Endothelial cell of umbilical vein (primary cell): ENCODE results near the gene TPM4. TPM values are rescaled to one million over a fixed set of nuclear protein-coding genes. Genes with fewer than 3 reads are reported as not detected.
"Not testable (repeated sequence)": the region's sequence is repeated elsewhere in the genome, so short reads cannot be mapped to it uniquely, and the experiment has no call there.

Experiments used
- BruUV-seq: library from RNA; stranded (reverse); fragments of 400-500 nt; replicated peaks from 2 replicates; lab custom pipeline; 2021; lab: Mats Ljungman, UMichigan
- CTCF ChIA-PET: fragments of 300-600, 350-600 bp; sonication (Branson Sonifier 250); formaldehyde crosslinking; loops from one replicate; lab custom pipeline; 2021; ENCODE audit warnings: antibody characterized with exemption, inconsistent platforms; lab: Charles Lee
- POLR2A ChIA-PET: fragments of 300-600, 350-600 bp; sonication (Branson Sonifier 250); formaldehyde crosslinking; loops from one replicate; lab custom pipeline; 2021; ENCODE audit warnings: antibody characterized with exemption, inconsistent platforms; lab: Charles Lee
- DNase-seq: peaks from one replicate; pipeline ENCODE4 v3.0.0-alpha.2; 2011; ENCODE audit warnings: low read depth, low spot score
- FAIRE-seq: peaks from 2 replicates; lab custom pipeline; 2011; peaks lifted over from hg19 to GRCh38; lab: Jason Lieb, UNC
- H2AFZ ChIP-seq: 2 replicates; pipeline ENCODE4 v1.6.0; 2012; ENCODE audit warnings: low read depth, low read length, control low read depth, inconsistent platforms
- H3K27ac ChIP-seq: 2 replicates; pipeline ENCODE4 v1.5.1; 2011; ENCODE audit warnings: low read depth, mild to moderate bottlenecking, control low read depth, low read length, moderate library complexity; ENCODE audit not compliant: insufficient read depth
- H3K27me3 ChIP-seq, 2 experiments: 2 replicates each; pipeline versions ENCODE4 v1.6.0 to v1.6.1; 2011; ENCODE audit warnings: low read length in 2 of 2, mixed read lengths in 1 of 2; ENCODE audit not compliant: control insufficient read depth in 2 of 2, insufficient read depth in 2 of 2
- H3K36me3 ChIP-seq, 2 experiments: 2 replicates in 1 of 2; 3 replicates in 1 of 2; pipeline ENCODE4 v1.5.1; 2011; ENCODE audit warnings: low read length in 2 of 2, mild to moderate bottlenecking in 1 of 2, moderate library complexity in 1 of 2; ENCODE audit not compliant: control insufficient read depth in 2 of 2, insufficient read depth in 2 of 2; ENCODE audit errors: extremely low read depth in 1 of 2
- H3K4me1 ChIP-seq: 3 replicates; pipeline ENCODE4 v1.5.1; 2011; ENCODE audit warnings: mild to moderate bottlenecking, low read length; ENCODE audit not compliant: control insufficient read depth, insufficient read depth; ENCODE audit errors: extremely low read depth
- H3K4me2 ChIP-seq: 2 replicates; pipeline ENCODE4 v1.6.1; 2011; ENCODE audit warnings: low read length, control low read depth, mixed read lengths; ENCODE audit not compliant: insufficient read depth
- H3K4me3 ChIP-seq, 3 experiments: fragments of 200-600 bp in 1 of 3; sonication (generic), shearing (Covaris generic) in 1 of 3; replicated peaks in 1 of 3; 2 replicates each; pipeline ENCODE4 v1.5.1; 2011 to 2016; ENCODE audit warnings: control low read depth in 3 of 3, low read length in 3 of 3, mild to moderate bottlenecking in 2 of 3, inconsistent platforms in 1 of 3, low read depth in 1 of 3, moderate library complexity in 1 of 3; ENCODE audit not compliant: insufficient read depth in 1 of 3
- H3K79me2 ChIP-seq: 2 replicates; pipeline ENCODE4 v1.6.0; 2012; ENCODE audit warnings: low read length, inconsistent platforms; ENCODE audit not compliant: control insufficient read depth, insufficient read depth
- H3K9ac ChIP-seq: replicated peaks from 2 replicates; pipeline ENCODE3; 2011; ENCODE audit warnings: low read length, control low read depth; ENCODE audit not compliant: insufficient read depth; ENCODE audit errors: extremely low read depth
- H3K9me1 ChIP-seq: replicated peaks from 3 replicates; pipeline ENCODE4 v1.6.0; 2011; ENCODE audit warnings: mild to moderate bottlenecking, low read length; ENCODE audit not compliant: control insufficient read depth, insufficient read depth; ENCODE audit errors: extremely low read depth
- H3K9me3 ChIP-seq: replicated peaks from 2 replicates; pipeline ENCODE4 v1.5.1; 2012; ENCODE audit warnings: low read length, inconsistent platforms; ENCODE audit not compliant: control insufficient read depth, insufficient read depth
- H4K20me1 ChIP-seq: replicated peaks from 2 replicates; pipeline ENCODE3; 2011; ENCODE audit warnings: mild to moderate bottlenecking, low read length; ENCODE audit not compliant: control insufficient read depth, insufficient read depth; ENCODE audit errors: extremely low read depth
- CTCF ChIP-seq, 2 donors: IDR thresholded peaks; 1 replicate in 1 of 2; 2 replicates in 1 of 2; pipeline ENCODE4 v1.5.1; 2011; ENCODE audit warnings: low read length in 2 of 2, mild to moderate bottlenecking in 2 of 2, moderate library complexity in 2 of 2, control low read depth in 1 of 2, inconsistent platforms in 1 of 2, low read depth in 1 of 2; ENCODE audit not compliant: insufficient read depth in 1 of 2; ENCODE audit errors: extremely low read depth in 1 of 2
- EZH2 ChIP-seq: IDR thresholded peaks from 2 replicates; pipeline ENCODE4 v1.6.1; 2012; ENCODE audit warnings: borderline replicate concordance, low read depth, mild to moderate bottlenecking, moderate library complexity, low read length, inconsistent platforms; ENCODE audit not compliant: severe bottlenecking
- FOS ChIP-seq: IDR thresholded peaks from 2 replicates; pipeline ENCODE4 v1.6.1; 2011; ENCODE audit warnings: mild to moderate bottlenecking, low read length, moderate library complexity, borderline replicate concordance; ENCODE audit not compliant: insufficient read depth
- GATA2 ChIP-seq: IDR thresholded peaks from 2 replicates; pipeline ENCODE4 v1.7.0; 2011; ENCODE audit warnings: low read depth, mild to moderate bottlenecking, moderate library complexity, mixed read lengths, low read length; ENCODE audit not compliant: insufficient read length, insufficient read depth
- JUN ChIP-seq: IDR thresholded peaks from 2 replicates; pipeline ENCODE4 v1.6.1; 2011; ENCODE audit warnings: borderline replicate concordance, low read depth; ENCODE audit not compliant: insufficient read length, insufficient read depth
- MYC ChIP-seq: IDR thresholded peaks from one replicate; pipeline ENCODE4 v1.6.1; 2011; ENCODE audit warnings: mild to moderate bottlenecking, low read depth, low read length
- POLR2A ChIP-seq: IDR thresholded peaks from 2 replicates; pipeline ENCODE4 v1.6.1; 2012; ENCODE audit warnings: low read depth, mild to moderate bottlenecking, control low read depth, low read length
- POLR2AphosphoS5 ChIP-seq: IDR thresholded peaks from 2 replicates; pipeline ENCODE4 v1.6.1; 2012; ENCODE audit warnings: low read depth, mild to moderate bottlenecking, control low read depth, low read length, moderate library complexity; ENCODE audit not compliant: insufficient read depth
- dilution Hi-C: fragments of 300-500 bp; cut with MboI; formaldehyde crosslinking; loops from one replicate; pipeline ENCODE4 v1.15.0; 2019; ENCODE audit warnings: low sequenced_read_pairs; ENCODE audit not compliant: extremely low pct_ligation_motif_present
- intact Hi-C: fragments of 100-400 bp; cut with micrococcal nuclease; formaldehyde crosslinking; loops from one replicate; pipeline ENCODE4 v1.10.0; 2022
- polyA plus RNA-seq, 4 experiments: library from polyadenylated mRNA; depleted of rRNA in 3 of 4; stranded (reverse) in 3 of 4; unstranded in 1 of 4; fragments of >200 nt; gene quantifications; 2 replicates each; pipeline versions ENCODE4 v1.2.1 to v1.2.3, GENCODE V29; 2011 to 2012; ENCODE audit warnings: missing spikeins in 1 of 4
- total RNA-seq: library from RNA; stranded (reverse); gene quantifications from 2 replicates; pipeline ENCODE4 v1.2.3, GENCODE V29; 2021
- TF ChIP-seq, protein P1 (sequence below): IDR thresholded peaks from 2 replicates; pipeline ENCODE4 v1.6.1; 2011; ENCODE audit not compliant: insufficient read depth, insufficient read length

TPM4 gene
- total and polyA plus RNA-seq, 2 donors (not counting 3 experiments of a cell fraction or from before 2014, with no cell fraction given), result 430 to 924 TPM

- CTCF ChIA-PET, result interaction anchor here (1.3 kb wide), 1 partner anchor 11 kb away, joined by 4 read pairs; the partner anchor contains the start of gene TPM4
Observed at GRCh38 chr19:16087404-16087803, 11.1 kb downstream of the TPM4 start.

GRCh38 chr19:16087940-16088339, 11.6 kb downstream of the TPM4 start:
- peaks cover 82% of the 10 kb centered on the region for H3K79me2 ChIP-seq
- DNase-seq (no peak), FAIRE-seq (no peak)
- H3K9ac ChIP-seq, result no peak overlapping the region
- H3K27me3 ChIP-seq, result no peaks in the 10 kb centered on the region
- ChIA-PET POLR2A (interaction anchor here (2.2 kb wide), 1 partner anchor 12 kb away, joined by 9 read pairs; the partner anchor contains the start of gene TPM4), CTCF (interaction anchor here (2.3 kb wide), 1 partner anchor 47 kb away, joined by 18 read pairs; no protein-coding TSS in a partner anchor)
- no peaks in the 10 kb centered on the region for H4K20me1 ChIP-seq
- no peak overlapping the region for H2AFZ ChIP-seq
- H3K4me1 ChIP-seq, result peaks cover 29% of the 10 kb centered on the region
- no peak overlapping the region for H3K27ac ChIP-seq
- no peak overlapping the region for H3K4me3 ChIP-seq
- H3K9me1 ChIP-seq, result no peaks in the 10 kb centered on the region
- TF ChIP-seq CTCF (IDR thresholded peaks at IDR 0.05; ENCODE audit: extremely low read depth in 1 of 2, insufficient read depth in 1 of 2, low read depth in 1 of 2, low read length in 2 of 2) (no peak), POLR2AphosphoS5 (no peak), POLR2A (no peak), EZH2 (no peak), MYC (no peak), FOS (no peak), JUN (no peak), GATA2 (no peak)
- TF ChIP-seq, protein P1, sequence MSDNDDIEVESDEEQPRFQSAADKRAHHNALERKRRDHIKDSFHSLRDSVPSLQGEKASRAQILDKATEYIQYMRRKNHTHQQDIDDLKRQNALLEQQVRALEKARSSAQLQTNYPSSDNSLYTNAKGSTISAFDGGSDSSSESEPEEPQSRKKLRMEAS, result no peak
- dilution Hi-C loops (no loop called here), intact Hi-C loops (loop anchor here (2.0 kb wide), 1 partner anchor 47 kb away; no protein-coding TSS in a partner anchor)
- no TSS peak for BruUV-seq
- H3K9me3 ChIP-seq, result no peaks in the 10 kb centered on the region
- no peak overlapping the region for H3K4me2 ChIP-seq
- peaks cover 37 to 62% of the 10 kb centered on the region in 2 experiments for H3K36me3 ChIP-seq

More at GRCh38 chr19:16087404-16087803, 11.1 kb downstream of the TPM4 start:
- H3K27ac ChIP-seq, H4K20me1 ChIP-seq, H3K9ac ChIP-seq, BruUV-seq, H2AFZ ChIP-seq, H3K9me3 ChIP-seq, H3K4me3 ChIP-seq, H3K27me3 ChIP-seq, dilution Hi-C loops, intact Hi-C loops, DNase-seq, H3K9me1 ChIP-seq, H3K4me2 ChIP-seq, FAIRE-seq: not testable (repeated sequence)
- H3K79me2 ChIP-seq, result peaks cover 84% of the 10 kb centered on the region
- H3K36me3 ChIP-seq, result peaks cover 37 to 61% of the 10 kb centered on the region in 2 experiments
- H3K4me1 ChIP-seq, result peaks cover 29% of the 10 kb centered on the region
- POLR2A ChIA-PET, result interaction anchor here (1.7 to 2.2 kb wide), 2 partner anchors 10 to 12 kb away, joined by 8 to 9 read pairs; partner anchors contain the start of gene TPM4
